ENCODE results near the gene CCM2. TPM values are rescaled to one million over a fixed set of nuclear protein-coding genes. Genes with fewer than 3 reads are reported as not detected.
"Not testable (repeated sequence)": the region's sequence is repeated elsewhere in the genome, so short reads cannot be mapped to it uniquely, and the experiment has no call there.

The CCM2 gene
- total RNA-seq, 1 experiment from 2014 or later, result 34.2 TPM

GRCh38 chr7:44994877-44995554 lies 5.0 kb upstream of the CCM2 start:
- in situ Hi-C loops (cut with HindIII; ENCODE audit: low sequenced_read_pairs), result no loop called here
- DNase-seq (ENCODE audit: low spot score), result no peak

- in situ Hi-C loops (cut with HindIII; ENCODE audit: low sequenced_read_pairs), result no loop called here
- no peak for DNase-seq (ENCODE audit: low spot score)
These were observed 4.2 kb upstream of the CCM2 start for GRCh38 chr7:44995555-44996493.

- in situ Hi-C loops (cut with HindIII; ENCODE audit: low sequenced_read_pairs), result no loop called here
These were observed 1.7 kb upstream of the CCM2 start for GRCh38 chr7:44998153-44998871.

GRCh38 chr7:44999245-45000092 lies 532 bp upstream of the CCM2 start:
- in situ Hi-C loops (cut with HindIII; ENCODE audit: low sequenced_read_pairs), result no loop called here

More at GRCh38 chr7:44998153-44998871, 1.7 kb upstream of the CCM2 start:
- no peak for DNase-seq (ENCODE audit: low spot score)

GRCh38 chr7:45001138-45001694 lies 1.2 kb downstream of the CCM2 start:
- DNase-seq (ENCODE audit: low spot score), result peak; percentile 64
- in situ Hi-C loops (cut with HindIII; ENCODE audit: low sequenced_read_pairs), result no loop called here

More at GRCh38 chr7:44999245-45000092, 532 bp upstream of the CCM2 start:
- DNase-seq (ENCODE audit: low spot score), result peak; percentile 99

- no peak for DNase-seq (ENCODE audit: low spot score)
- in situ Hi-C loops (cut with HindIII; ENCODE audit: low sequenced_read_pairs), result no loop called here
These were observed 1.8 kb downstream of the CCM2 start for GRCh38 chr7:45001826-45002225.

- in situ Hi-C loops (cut with HindIII; ENCODE audit: low sequenced_read_pairs), result no loop called here
These were observed 3.8 kb downstream of the CCM2 start for GRCh38 chr7:45003789-45004188.

GRCh38 chr7:45007106-45007505 lies 7.1 kb downstream of the CCM2 start:
- in situ Hi-C loops (cut with HindIII; ENCODE audit: low sequenced_read_pairs), result no loop called here
- no peak for DNase-seq (ENCODE audit: low spot score)

More at GRCh38 chr7:45003789-45004188, 3.8 kb downstream of the CCM2 start:
- no peak for DNase-seq (ENCODE audit: low spot score)

- in situ Hi-C loops (cut with HindIII; ENCODE audit: low sequenced_read_pairs), result no loop called here
- DNase-seq (ENCODE audit: low spot score), result no peak
These were observed 7.7 kb downstream of the CCM2 start for GRCh38 chr7:45007571-45008328.

- no peak for DNase-seq (ENCODE audit: low spot score)
- in situ Hi-C loops (cut with HindIII; ENCODE audit: low sequenced_read_pairs), result no loop called here
These were observed 13.5 kb downstream of the CCM2 start for GRCh38 chr7:45013465-45013967.

GRCh38 chr7:45015313-45015712 lies 15.3 kb downstream of the CCM2 start:
- no peak for DNase-seq (ENCODE audit: low spot score)
- in situ Hi-C loops (cut with HindIII; ENCODE audit: low sequenced_read_pairs), result no loop called here

- in situ Hi-C loops (cut with HindIII; ENCODE audit: low sequenced_read_pairs), result no loop called here
- DNase-seq (ENCODE audit: low spot score), result no peak
These were observed 17.3 kb downstream of the CCM2 start for GRCh38 chr7:45017253-45017652.

GRCh38 chr7:45020915-45021314 lies 20.9 kb downstream of the CCM2 start:
- in situ Hi-C loops (cut with HindIII; ENCODE audit: low sequenced_read_pairs), result no loop called here
- no peak for DNase-seq (ENCODE audit: low spot score)

- in situ Hi-C loops (cut with HindIII; ENCODE audit: low sequenced_read_pairs), result no loop called here
These were observed 21.7 kb downstream of the CCM2 start for GRCh38 chr7:45021604-45022296.

GRCh38 chr7:45024126-45024744 lies 24.2 kb downstream of the CCM2 start:
- in situ Hi-C loops (cut with HindIII; ENCODE audit: low sequenced_read_pairs), result no loop called here

More at GRCh38 chr7:45021604-45022296, 21.7 kb downstream of the CCM2 start:
- no peak for DNase-seq (ENCODE audit: low spot score)

GRCh38 chr7:45025473-45025872 lies 25.5 kb downstream of the CCM2 start:
- DNase-seq (ENCODE audit: low spot score); in situ Hi-C loops (cut with HindIII; ENCODE audit: low sequenced_read_pairs): not testable (repeated sequence)

More at GRCh38 chr7:45024126-45024744, 24.2 kb downstream of the CCM2 start:
- DNase-seq (ENCODE audit: low spot score), result no peak

Measured in G401 (cell line).